GM12878 (cell line): ENCODE data around the gene PHLPP1. TPM values are rescaled to one million over a fixed set of nuclear protein-coding genes. Genes with fewer than 3 reads are reported as not detected.

Source experiments
- ATAC-seq: fragments of 200-7000 bp; cut with Tn5 transposase; 3 replicates; pipeline ENCODE4 v1.9.1; 2020; ENCODE audit warnings: mild to moderate bottlenecking, moderate library complexity
- BruUV-seq: library from RNA; stranded (reverse); fragments of 400-500 nt; replicated peaks from 2 replicates; lab custom pipeline; 2021; lab: Mats Ljungman, UMichigan
- CTCF ChIA-PET: fragments of 300-600 bp; sonication (Branson Sonifier 250); formaldehyde crosslinking; extraction: SDS; loops from one replicate; lab custom pipeline; 2021; ENCODE audit warnings: inconsistent platforms; lab: Yijun Ruan, JAX
- POLR2A ChIA-PET: fragments of 350-600 bp; formaldehyde crosslinking; extraction: SDS; loops from one replicate; lab custom pipeline; 2021; ENCODE audit warnings: inconsistent platforms; lab: Charles Lee
- RAD21 ChIA-PET: fragments of 300-600 bp; sonication (Branson Sonifier 250); formaldehyde crosslinking; loops from one replicate; lab custom pipeline; 2023; ENCODE audit warnings: antibody characterized with exemption; ENCODE audit not compliant: unreplicated experiment; lab: Charles Lee
- SMC1A ChIA-PET: fragments of 300-600 bp; sonication (Branson Sonifier 250); formaldehyde crosslinking; loops from one replicate; lab custom pipeline; 2023; ENCODE audit not compliant: unreplicated experiment, uncharacterized antibody; lab: Charles Lee
- DNase-seq: peaks from one replicate; pipeline ENCODE4 v3.0.0-alpha.2; 2011; ENCODE audit warnings: low read depth, low spot score
- FAIRE-seq: peaks from 3 replicates; lab custom pipeline; 2011; peaks lifted over from hg19 to GRCh38; lab: Jason Lieb, UNC
- H2AFZ ChIP-seq: 2 replicates; pipeline ENCODE4 v1.6.0; 2011; ENCODE audit warnings: low read depth, low read length, control low read depth; ENCODE audit not compliant: control insufficient read depth
- H3K27ac ChIP-seq: 2 replicates; pipeline ENCODE4 v1.5.1; 2011; ENCODE audit warnings: control low read depth; ENCODE audit not compliant: control insufficient read depth, insufficient read depth
- H3K27me3 ChIP-seq, 2 experiments: replicated peaks in 1 of 2; 2 replicates each; pipeline versions ENCODE4 v1.6.0 to v1.6.1; 2011; ENCODE audit warnings: low read length in 1 of 2; ENCODE audit not compliant: control insufficient read depth in 2 of 2, insufficient read depth in 2 of 2
- H3K36me3 ChIP-seq, 2 experiments: 2 replicates each; pipeline ENCODE4 v1.5.1; 2011; ENCODE audit warnings: low read length in 1 of 2; ENCODE audit not compliant: control insufficient read depth in 2 of 2, insufficient read depth in 2 of 2
- H3K4me1 ChIP-seq: 2 replicates; pipeline ENCODE4 v1.6.1; 2011; ENCODE audit warnings: mild to moderate bottlenecking, low read length, moderate library complexity, mixed read lengths; ENCODE audit not compliant: control insufficient read depth, insufficient read depth
- H3K4me2 ChIP-seq: 2 replicates; pipeline ENCODE4 v1.6.0; 2011; ENCODE audit warnings: control low read depth; ENCODE audit not compliant: control insufficient read depth, insufficient read depth
- H3K4me3 ChIP-seq: fragments of 200-600 bp; sonication (generic); 2 replicates; pipeline ENCODE4 v1.5.1; 2016
- H3K79me2 ChIP-seq: 2 replicates; pipeline ENCODE4 v1.6.0; 2011; ENCODE audit warnings: low read length; ENCODE audit not compliant: control insufficient read depth, insufficient read depth
- H3K9ac ChIP-seq: 2 replicates; pipeline ENCODE4 v1.8.0; 2011; ENCODE audit warnings: low read length, control low read depth, mixed read lengths; ENCODE audit not compliant: control insufficient read depth, insufficient read depth
- H3K9me3 ChIP-seq: replicated peaks from 3 replicates; pipeline ENCODE4 v1.5.1; 2011; ENCODE audit warnings: mild to moderate bottlenecking, low read length; ENCODE audit not compliant: control insufficient read depth, insufficient read depth
- H4K20me1 ChIP-seq: 2 replicates; pipeline ENCODE4 v1.6.0; 2011; ENCODE audit not compliant: control insufficient read depth, insufficient read depth
- ATF7 ChIP-seq: fragments of 450-650 bp; IDR thresholded peaks from 2 replicates; pipeline ENCODE4 v1.6.1; 2016; ENCODE audit warnings: low read depth, mild to moderate bottlenecking
- CTCF ChIP-seq, 3 experiments: IDR thresholded peaks in 2 of 3; conservative IDR thresholded peaks in 1 of 3; 2 replicates each; pipeline ENCODE4 v1.5.1; 2011; ENCODE audit warnings: low read depth in 3 of 3, low read length in 3 of 3, mild to moderate bottlenecking in 3 of 3, control low read depth in 2 of 3, moderate library complexity in 2 of 3, inconsistent platforms in 1 of 3, mixed read lengths in 1 of 3; ENCODE audit not compliant: control insufficient read depth in 2 of 3, insufficient read depth in 1 of 3; ENCODE audit errors: extremely low read depth in 1 of 3
- EED ChIP-seq: sonication (generic); IDR thresholded peaks from 2 replicates; pipeline ENCODE4 v1.6.1; 2016; ENCODE audit warnings: antibody characterized with exemption, low read depth
- FOXM1 ChIP-seq: IDR thresholded peaks from 2 replicates; pipeline ENCODE4 v1.6.1; 2012; ENCODE audit warnings: low read depth, mild to moderate bottlenecking, inconsistent platforms, low read length, moderate library complexity
- MYB ChIP-seq: fragments of 150-350 bp; IDR thresholded peaks from 2 replicates; pipeline ENCODE4 v1.6.1; 2014; ENCODE audit warnings: mild to moderate bottlenecking, low read depth, low read length, borderline replicate concordance
- NKRF ChIP-seq: fragments of 450-650 bp; conservative IDR thresholded peaks from 2 replicates; pipeline ENCODE4 v1.6.1; 2017; ENCODE audit warnings: mild to moderate bottlenecking, moderate library complexity
- NR2F1 ChIP-seq: fragments of 450-650 bp; conservative IDR thresholded peaks from 2 replicates; pipeline ENCODE4 v1.6.1; 2017; ENCODE audit warnings: mild to moderate bottlenecking
- PKNOX1 ChIP-seq: fragments of 450-650 bp; IDR thresholded peaks from 2 replicates; pipeline ENCODE4 v1.6.1; 2016; ENCODE audit warnings: mild to moderate bottlenecking
- PML ChIP-seq: IDR thresholded peaks from 2 replicates; pipeline ENCODE4 v1.6.1; 2012; ENCODE audit warnings: low read length, inconsistent platforms
- POLR2AphosphoS2 ChIP-seq: IDR thresholded peaks from 2 replicates; pipeline ENCODE4 v1.6.1; 2011; ENCODE audit warnings: low read depth, mild to moderate bottlenecking, low read length, improper control_type of control experiment, moderate library complexity
- POU2F2 ChIP-seq: IDR thresholded peaks from 3 replicates; pipeline ENCODE4 v1.6.1; 2011; ENCODE audit warnings: low read depth, mild to moderate bottlenecking, low read length, borderline replicate concordance
- SIN3A ChIP-seq: IDR thresholded peaks from 2 replicates; pipeline ENCODE4 v1.6.1; 2012; ENCODE audit warnings: low read depth, low read length, improper control_type of control experiment
- WRNIP1 ChIP-seq: IDR thresholded peaks from 2 replicates; pipeline ENCODE4 v1.6.1; 2011; ENCODE audit warnings: low read depth, low read length, improper control_type of control experiment, borderline replicate concordance
- WGBS: methylation state at CpG from one replicate; pipeline ENCODE4 v1.1.6; 2016; ENCODE audit warnings: low lambda C conversion rate; ENCODE audit not compliant: insufficient replicate concordance, insufficient coverage; ENCODE audit errors: missing lambda C conversion rate; 5-methylcytosine and 5-hydroxymethylcytosine counted together
- in situ Hi-C: fragments of 300-500 bp; cut with MboI; formaldehyde crosslinking; loops from 9 replicates; pipeline ENCODE4 v1.14.3; 2018; ENCODE audit warnings: mixed read lengths
- intact Hi-C: fragments of 100-400 bp; cut with micrococcal nuclease; formaldehyde crosslinking; loops from one replicate; pipeline ENCODE4 v1.14.2; 2022; ENCODE audit not compliant: unreplicated experiment
- polyA plus RNA-seq, 11 experiments: library from polyadenylated mRNA; depleted of rRNA in 4 of 11; unstranded in 6 of 11; stranded (reverse) in 5 of 11; fragments of >200 nt; fragmentation: Nextera tagmentation in 4 of 11; fragmentation: Illumina TruSeq in 1 of 11; extraction: Ambion mirVana in 4 of 11; extraction: Trizol in 1 of 11; gene quantifications; 1 replicate in 1 of 11; 2 replicates in 10 of 11; pipeline versions ENCODE4 v1.2.1 to v1.2.3, GENCODE V29; 2011 to 2016; ENCODE audit warnings: inconsistent platforms in 2 of 11, missing spikeins in 2 of 11, low read depth in 1 of 11
- total RNA-seq, 4 experiments: library from RNA; depleted of rRNA in 3 of 4; stranded (reverse); fragments of >200 nt in 3 of 4; fragmentation: Illumina TruSeq in 1 of 4; extraction: Trizol in 1 of 4; gene quantifications; 2 replicates each; pipeline versions ENCODE4 v1.2.1 to v1.2.3, GENCODE V29; 2013 to 2021

Gene PHLPP1
- total and polyA plus RNA-seq, 10 of the 15 experiments (the other 5 are each of a cell fraction or from before 2014, with no cell fraction given): 0.42 to 7.0 (median 1.9) TPM

GRCh38 chr18:62741118-62741566 is 25.8 kb downstream of the PHLPP1 start:
- no peak overlapping the region for H2AFZ ChIP-seq
- no peak for ATAC-seq
- H3K79me2 ChIP-seq: no peaks in the 10 kb centered on the region; the same call in 1 of the 2 replicates
- H3K4me3 ChIP-seq: no peak overlapping the region
- H3K27me3 ChIP-seq: no peaks in the 10 kb centered on the region
- FAIRE-seq: no peak
- CTCF ChIA-PET: no interaction called here
- SMC1A ChIA-PET: interaction anchor here (1.3 to 1.4 kb wide), 2 partner anchors 11 to 14 kb away, joined by 3 read pairs; no protein-coding TSS in a partner anchor
- no peak overlapping the region for H3K9ac ChIP-seq
- H3K4me2 ChIP-seq: no peak overlapping the region
- WGBS: 73% methylated on average over 4 of the region's 4 CpGs
- no peaks in the 10 kb centered on the region for H4K20me1 ChIP-seq
- in situ Hi-C loops (no loop called here), intact Hi-C loops (no loop called here)
- no peaks in the 10 kb centered on the region for H3K36me3 ChIP-seq
- no peaks in the 10 kb centered on the region; the same call in 2 of the 3 replicates for H3K9me3 ChIP-seq
- DNase-seq: no peak
- RAD21 ChIA-PET: no interaction called here
- TSS peak; percentile 32 for BruUV-seq
- POLR2A ChIA-PET: no interaction called here
- no peak overlapping the region for H3K27ac ChIP-seq
- peaks cover 6% of the 10 kb centered on the region for H3K4me1 ChIP-seq
- no peak for TF ChIP-seq PKNOX1
- TF ChIP-seq EED: no peak
- no peak for TF ChIP-seq PML
- TF ChIP-seq, all 136 proteins: peak for 0

- FAIRE-seq (no peak), ATAC-seq (no peak), DNase-seq (no peak)
- Histone ChIP-seq H4K20me1 (no peaks in the 10 kb centered on the region), H3K9me3 (no peaks in the 10 kb centered on the region), H3K27ac (no peak overlapping the region), H3K4me1 (peaks cover 6% of the 10 kb centered on the region), H3K4me3 (no peak overlapping the region), H3K4me2 (no peak overlapping the region), H3K27me3 (no peaks in the 10 kb centered on the region), H3K36me3 (no peaks in the 10 kb centered on the region), H3K79me2 (no peaks in the 10 kb centered on the region; the same call in 1 of the 2 replicates), H2AFZ (no peak overlapping the region), H3K9ac (no peak overlapping the region)
- CTCF ChIA-PET: interaction anchor here (0.7 kb wide), 1 partner anchor 559 kb away, joined by 3 read pairs; no protein-coding TSS in a partner anchor
- SMC1A ChIA-PET: interaction anchor here (1.3 to 1.4 kb wide), 2 partner anchors 10 to 13 kb away, joined by 3 read pairs; no protein-coding TSS in a partner anchor
- RAD21 ChIA-PET: no interaction called here
- POLR2A ChIA-PET: no interaction called here
- in situ Hi-C loops (no loop called here), intact Hi-C loops (no loop called here)
- 59% methylated on average over 4 of the region's 4 CpGs for WGBS
- no TSS peak for BruUV-seq
- TF ChIP-seq NKRF (no peak), MYB (no peak), NR2F1 (no peak), ATF7 (no peak), FOXM1 (no peak), CTCF (IDR thresholded peaks at IDR 0.05 in 2 of 3, conservative IDR thresholded peaks at IDR 0.05 in 1 of 3; ENCODE audit: control insufficient read depth in 2 of 3, extremely low read depth in 1 of 3, insufficient read depth in 1 of 3, low read depth in 3 of 3, low read length in 3 of 3) (no peak), WRNIP1 (no peak), EED (no peak), SIN3A (no peak), POU2F2 (no peak), POLR2AphosphoS2 (no peak)
Observed at GRCh38 chr18:62741584-62741983, 26.2 kb downstream of the PHLPP1 start.
